LNCAP (cell line): ENCODE measurements around the gene FBXL17.

Source experiments
- CTCF ChIP-seq: fragments of 450-650 bp; IDR thresholded peaks from 2 replicates; pipeline ENCODE4 v1.5.1; 2017; ENCODE audit warnings: mild to moderate bottlenecking

The FBXL17 gene

GRCh38 chr5:107937651-107938355 lies 444.1 kb downstream of the FBXL17 start:
- TF ChIP-seq CTCF, result no peak

GRCh38 chr5:107937204-107937603 lies 444.7 kb downstream of the FBXL17 start:
- TF ChIP-seq CTCF, result no peak

- no peak for TF ChIP-seq CTCF
These were observed 445.4 kb downstream of the FBXL17 start for GRCh38 chr5:107936515-107936914.

- TF ChIP-seq CTCF, result no peak
These were observed 446.3 kb downstream of the FBXL17 start for GRCh38 chr5:107935645-107936044.

- TF ChIP-seq CTCF, result no peak
These were observed 448.6 kb downstream of the FBXL17 start for GRCh38 chr5:107933326-107933725.

GRCh38 chr5:107930891-107931290 lies 451.0 kb downstream of the FBXL17 start:
- no peak for TF ChIP-seq CTCF

- no peak for TF ChIP-seq CTCF
These were observed 451.8 kb downstream of the FBXL17 start for GRCh38 chr5:107930092-107930491.

- TF ChIP-seq CTCF, result no peak
These were observed 452.8 kb downstream of the FBXL17 start for GRCh38 chr5:107929080-107929479.
